Stimulated activated naive CD8-positive, alpha-beta T cell treated with anti-CD3 and anti-CD28 coated beads, Interleukin-15, Interleukin-2, amounts not matched to agents 100 U/mL and 50 U/mL, for 24 hours (primary cell): Measurements from ENCODE around the gene SLC4A4.
"Not testable (repeated sequence)": the region's sequence is repeated elsewhere in the genome, so short reads cannot be mapped to it uniquely, and the experiment has no call there.

Experiments
- ATAC-seq: fragments of 150-1000 bp; cut with Tn5 transposase; one replicate; pipeline ENCODE4 v1.10.0; 2021
- DNase-seq: peaks from one replicate; pipeline ENCODE4 v3.0.0; 2021

Gene SLC4A4

GRCh38 chr4:71360844-71361243 lies 22.0 kb downstream of the SLC4A4 start:
- ATAC-seq (no peak), DNase-seq (no peak)

- DNase-seq (no peak), ATAC-seq (no peak)
These were observed 22.7 kb downstream of the SLC4A4 start for GRCh38 chr4:71361476-71361875.

GRCh38 chr4:71366766-71367165 lies 27.9 kb downstream of the SLC4A4 start:
- ATAC-seq (no peak), DNase-seq (no peak)

- no peak for DNase-seq
- no peak for ATAC-seq
These were observed 28.7 kb downstream of the SLC4A4 start for GRCh38 chr4:71367546-71367945.

- ATAC-seq (no peak), DNase-seq (no peak)
These were observed 30.1 kb downstream of the SLC4A4 start for GRCh38 chr4:71368906-71369305.

GRCh38 chr4:71369536-71369935 lies 30.7 kb downstream of the SLC4A4 start:
- DNase-seq, result no peak
- no peak for ATAC-seq

GRCh38 chr4:71375494-71375893 lies 36.7 kb downstream of the SLC4A4 start:
- no peak for DNase-seq
- ATAC-seq, result no peak

- DNase-seq (no peak), ATAC-seq (no peak)
These were observed 38.7 kb downstream of the SLC4A4 start for GRCh38 chr4:71377561-71377960.

GRCh38 chr4:71379126-71379525 lies 40.3 kb downstream of the SLC4A4 start:
- no peak for DNase-seq
- ATAC-seq, result no peak

- no peak for DNase-seq
- no peak for ATAC-seq
These were observed 42.0 kb downstream of the SLC4A4 start for GRCh38 chr4:71380788-71381187.

GRCh38 chr4:71382125-71382899 lies 43.5 kb downstream of the SLC4A4 start:
- ATAC-seq (no peak), DNase-seq (no peak)

- no peak for ATAC-seq
- DNase-seq, result no peak
These were observed 44.2 kb downstream of the SLC4A4 start for GRCh38 chr4:71382900-71383560.

GRCh38 chr4:71383984-71384383 lies 45.2 kb downstream of the SLC4A4 start:
- no peak for ATAC-seq

GRCh38 chr4:71389149-71389827 lies 50.5 kb downstream of the SLC4A4 start:
- DNase-seq, result no peak
- ATAC-seq, result no peak

More at GRCh38 chr4:71383984-71384383, 45.2 kb downstream of the SLC4A4 start:
- DNase-seq, result no peak

- ATAC-seq (no peak), DNase-seq (no peak)
These were observed 53.3 kb downstream of the SLC4A4 start for GRCh38 chr4:71392109-71392508.

GRCh38 chr4:71396382-71396781 lies 57.6 kb downstream of the SLC4A4 start:
- no peak for ATAC-seq
- DNase-seq, result no peak

- DNase-seq (no peak), ATAC-seq (no peak)
These were observed 62.0 kb downstream of the SLC4A4 start for GRCh38 chr4:71400810-71401209.

- no peak for DNase-seq
- ATAC-seq, result no peak
These were observed 63.8 kb downstream of the SLC4A4 start for GRCh38 chr4:71402616-71403015.

- no peak for ATAC-seq
- no peak for DNase-seq
These were observed 65.2 kb downstream of the SLC4A4 start for GRCh38 chr4:71404049-71404448.

GRCh38 chr4:71405791-71406190 lies 67.0 kb downstream of the SLC4A4 start:
- ATAC-seq (no peak), DNase-seq (no peak)

- no peak for DNase-seq
These were observed 67.7 kb downstream of the SLC4A4 start for GRCh38 chr4:71406459-71406963.

GRCh38 chr4:71408961-71409360 lies 70.1 kb downstream of the SLC4A4 start:
- not testable (repeated sequence) for ATAC-seq, DNase-seq

More at GRCh38 chr4:71406459-71406963, 67.7 kb downstream of the SLC4A4 start:
- ATAC-seq, result no peak

GRCh38 chr4:71411981-71412380 lies 73.2 kb downstream of the SLC4A4 start:
- no peak for ATAC-seq

More at GRCh38 chr4:71411981-71412380, 73.2 kb downstream of the SLC4A4 start:
- DNase-seq, result no peak
